Suprapubic skin (tissue), 4 donors: Measurements from ENCODE around the gene BPNT1. TPM values are rescaled to one million over a fixed set of nuclear protein-coding genes. Genes with fewer than 3 reads are reported as not detected.

Source experiments
- DNase-seq, 2 donors: peaks; one replicate each; pipeline ENCODE4 v3.0.0-alpha.2; 2019; ENCODE audit warnings: low spot score in 2 of 2
- H3K27ac ChIP-seq: fragments of 200-600 bp; sonication (generic); one replicate; pipeline ENCODE4 v1.5.1; 2019
- H3K27me3 ChIP-seq: fragments of 200-600 bp; sonication (generic); one replicate; pipeline ENCODE4 v1.5.1; 2019
- H3K36me3 ChIP-seq: fragments of 200-600 bp; sonication (generic); one replicate; pipeline ENCODE4 v1.5.1; 2019
- H3K4me1 ChIP-seq: fragments of 200-600 bp; sonication (generic); one replicate; pipeline ENCODE4 v1.5.1; 2019
- H3K4me3 ChIP-seq: fragments of 200-600 bp; sonication (generic); one replicate; pipeline ENCODE4 v1.5.1; 2019; ENCODE audit warnings: mild to moderate bottlenecking
- H3K9me3 ChIP-seq: fragments of 200-600 bp; sonication (generic); one replicate; pipeline ENCODE4 v1.5.1; 2019
- EP300 ChIP-seq: sonication (generic); formaldehyde crosslinking; IDR thresholded peaks from one replicate; pipeline ENCODE4 v1.6.1; 2017; ENCODE audit warnings: antibody characterized with exemption
- POLR2A ChIP-seq, 2 donors: fragments of 450-650 bp; IDR thresholded peaks; one replicate each; pipeline ENCODE4 v1.6.1; 2017; ENCODE audit warnings: antibody characterized with exemption in 2 of 2, mild to moderate bottlenecking in 2 of 2, moderate library complexity in 2 of 2
- POLR2AphosphoS5 ChIP-seq, 3 donors: sonication (generic); formaldehyde crosslinking; IDR thresholded peaks; one replicate each; pipeline ENCODE4 v1.6.1; 2017; ENCODE audit warnings: antibody characterized with exemption in 3 of 3
- WGBS: methylation state at CpG from one replicate; pipeline ENCODE4 v1.1.5; 2018; 5-methylcytosine and 5-hydroxymethylcytosine counted together
- total RNA-seq, 4 donors: library from RNA; depleted of rRNA; stranded (reverse); fragments of >200 nt; gene quantifications; one replicate each; pipeline ENCODE4 v1.1.0, GENCODE V29; 2016
- TF ChIP-seq, protein P1 (sequence below), 2 donors: fragments of 200-600 bp in 1 of 2; fragments of 450-650 bp in 1 of 2; sonication (generic) in 1 of 2; IDR thresholded peaks; one replicate each; pipeline ENCODE4 v1.5.1; 2016 to 2019; ENCODE audit warnings: antibody characterized with exemption in 2 of 2, mild to moderate bottlenecking in 1 of 2, moderate library complexity in 1 of 2

BPNT1 gene
- total RNA-seq, 4 donors from 2014 or later = 18.4 to 25.6 (median 20.2) TPM

DNA sequence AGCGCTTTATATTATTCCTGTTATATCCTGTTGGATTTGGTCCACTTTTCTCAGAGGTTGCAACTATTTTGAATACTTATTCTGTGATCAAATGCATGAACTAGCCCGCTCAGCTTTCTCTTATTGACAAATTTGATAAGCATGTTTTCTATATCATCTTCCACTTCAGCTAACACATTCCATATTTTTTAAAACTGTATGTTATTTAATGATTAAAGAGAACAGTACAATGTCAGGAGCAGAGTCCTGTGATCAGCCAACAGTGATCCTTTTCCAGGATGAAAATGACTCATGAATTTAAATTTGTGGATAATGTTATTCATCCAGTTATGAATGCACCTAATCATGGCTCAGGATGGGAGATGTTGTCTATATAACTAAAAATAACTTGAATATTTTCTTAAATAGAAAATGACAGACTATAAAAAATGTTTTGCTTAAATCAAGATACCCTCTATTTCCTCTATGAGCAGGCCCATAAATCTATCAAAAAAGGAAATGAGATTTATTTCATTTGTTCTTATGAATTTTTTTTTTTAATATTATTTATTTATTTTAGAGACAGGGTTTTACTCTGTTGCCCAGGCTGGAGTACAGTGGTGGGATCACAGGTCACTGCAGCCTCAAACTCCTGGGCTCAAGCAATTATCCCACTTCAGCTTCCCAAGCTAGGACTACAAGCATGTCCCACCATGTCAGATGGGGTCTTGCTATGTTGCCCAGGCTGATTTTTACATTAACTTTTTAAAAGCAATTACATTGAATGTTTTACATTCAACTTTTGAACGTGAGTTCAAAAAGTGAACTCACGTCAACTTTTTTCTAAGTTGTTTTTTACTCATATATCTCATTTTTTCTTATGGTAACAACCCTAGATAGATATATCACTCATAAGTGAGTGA is 12.5 kb downstream of the BPNT1 start:
- TF ChIP-seq POLR2AphosphoS5 (IDR thresholded peaks at IDR 0.05) = no peak
- no peak for TF ChIP-seq POLR2A (IDR thresholded peaks at IDR 0.05)
- TF ChIP-seq EP300 = no peak
- TF ChIP-seq, protein P1, sequence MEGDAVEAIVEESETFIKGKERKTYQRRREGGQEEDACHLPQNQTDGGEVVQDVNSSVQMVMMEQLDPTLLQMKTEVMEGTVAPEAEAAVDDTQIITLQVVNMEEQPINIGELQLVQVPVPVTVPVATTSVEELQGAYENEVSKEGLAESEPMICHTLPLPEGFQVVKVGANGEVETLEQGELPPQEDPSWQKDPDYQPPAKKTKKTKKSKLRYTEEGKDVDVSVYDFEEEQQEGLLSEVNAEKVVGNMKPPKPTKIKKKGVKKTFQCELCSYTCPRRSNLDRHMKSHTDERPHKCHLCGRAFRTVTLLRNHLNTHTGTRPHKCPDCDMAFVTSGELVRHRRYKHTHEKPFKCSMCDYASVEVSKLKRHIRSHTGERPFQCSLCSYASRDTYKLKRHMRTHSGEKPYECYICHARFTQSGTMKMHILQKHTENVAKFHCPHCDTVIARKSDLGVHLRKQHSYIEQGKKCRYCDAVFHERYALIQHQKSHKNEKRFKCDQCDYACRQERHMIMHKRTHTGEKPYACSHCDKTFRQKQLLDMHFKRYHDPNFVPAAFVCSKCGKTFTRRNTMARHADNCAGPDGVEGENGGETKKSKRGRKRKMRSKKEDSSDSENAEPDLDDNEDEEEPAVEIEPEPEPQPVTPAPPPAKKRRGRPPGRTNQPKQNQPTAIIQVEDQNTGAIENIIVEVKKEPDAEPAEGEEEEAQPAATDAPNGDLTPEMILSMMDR (IDR thresholded peaks at IDR 0.05) = no peak
- no peak for DNase-seq
- Histone ChIP-seq H3K9me3 (no peaks in the 10 kb centered on the region), H3K27ac (no peak overlapping the region), H3K27me3 (no peaks in the 10 kb centered on the region), H3K4me1 (no peaks in the 10 kb centered on the region), H3K4me3 (no peak overlapping the region), H3K36me3 (peaks cover 36% of the 10 kb centered on the region)
- 87% methylated on average over 4 of the region's 4 CpGs for WGBS

DNA sequence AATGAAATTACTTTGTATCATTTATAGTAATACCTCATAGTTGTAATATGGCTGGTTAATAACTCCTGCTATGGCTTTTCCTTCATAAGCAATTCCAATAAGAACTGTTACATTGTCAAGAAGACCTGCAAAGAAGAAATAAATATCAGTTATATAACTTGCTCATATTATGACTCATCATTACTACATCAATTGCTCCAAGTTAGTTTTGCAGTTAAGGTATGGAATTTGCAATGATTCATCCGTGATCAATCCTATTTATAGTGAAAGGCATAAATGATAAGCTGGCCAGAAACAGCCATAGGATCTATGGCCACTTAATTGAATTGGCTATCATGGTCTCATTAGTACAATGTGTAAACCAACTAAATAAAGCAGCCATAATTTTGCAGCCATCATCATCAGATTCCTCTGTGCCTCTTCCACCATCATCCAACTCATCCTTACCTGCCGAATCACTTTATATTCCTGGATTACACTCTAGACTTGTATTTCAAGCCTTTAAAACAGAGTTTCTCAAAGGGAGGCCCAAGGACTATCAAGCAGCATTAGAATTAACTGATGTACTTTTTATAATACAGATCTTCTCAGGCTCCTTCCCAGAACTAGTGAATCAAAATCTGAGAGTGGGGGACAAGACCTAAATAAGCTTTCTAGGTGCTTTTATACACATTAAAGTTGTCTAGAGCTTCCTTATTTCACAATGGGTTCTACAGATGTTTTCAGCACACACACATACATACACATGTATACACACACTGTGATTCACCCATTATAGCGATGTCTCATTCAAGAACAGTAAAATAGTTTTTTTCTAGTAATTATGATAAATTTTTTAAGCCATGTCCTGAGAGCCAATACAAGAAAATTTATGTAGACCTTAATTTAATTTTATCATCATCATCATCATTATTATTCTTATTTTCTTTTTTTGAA is 22.1 kb downstream of the BPNT1 start:
- peaks cover 64% of the 10 kb centered on the region for H3K36me3 ChIP-seq
- H3K9me3 ChIP-seq = no peaks in the 10 kb centered on the region
- no peak for DNase-seq
- H3K4me1 ChIP-seq = no peaks in the 10 kb centered on the region
- H3K4me3 ChIP-seq = no peak overlapping the region
- no peaks in the 10 kb centered on the region for H3K27me3 ChIP-seq
- TF ChIP-seq EP300 = no peak
- TF ChIP-seq, protein P1 (IDR thresholded peaks at IDR 0.05) = no peak
- TF ChIP-seq POLR2AphosphoS5 (IDR thresholded peaks at IDR 0.05) = no peak
- TF ChIP-seq POLR2A (IDR thresholded peaks at IDR 0.05) = no peak
- no peak overlapping the region for H3K27ac ChIP-seq
- 92% methylated on average over 3 of the region's 3 CpGs for WGBS

DNA sequence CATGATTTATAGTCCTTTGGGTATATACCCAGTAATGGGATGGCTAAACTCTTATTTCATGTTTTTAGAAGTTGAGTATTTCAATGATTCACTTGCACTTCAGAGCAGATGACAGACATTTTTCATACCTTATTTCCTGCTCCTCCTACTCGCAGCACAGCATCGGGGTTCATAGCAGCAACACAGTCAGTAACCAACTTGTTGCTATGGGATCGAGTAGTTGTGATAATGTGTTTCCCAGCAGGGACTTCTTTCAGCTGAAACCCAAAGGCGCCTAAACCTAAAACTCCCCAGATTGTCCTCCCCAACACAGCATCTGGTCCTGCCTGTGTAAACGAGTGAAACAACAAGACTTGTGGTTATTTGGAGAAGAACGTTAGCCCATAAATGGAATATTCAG is 27.0 kb downstream of the BPNT1 start:
- Histone ChIP-seq H3K9me3 (no peaks in the 10 kb centered on the region), H3K27ac (no peak overlapping the region), H3K36me3 (peaks cover 73% of the 10 kb centered on the region), H3K4me1 (no peaks in the 10 kb centered on the region), H3K27me3 (no peaks in the 10 kb centered on the region), H3K4me3 (no peak overlapping the region)
- no peak for DNase-seq
- no peak for TF ChIP-seq POLR2A (IDR thresholded peaks at IDR 0.05)
- TF ChIP-seq EP300 = no peak
- no peak for TF ChIP-seq POLR2AphosphoS5 (IDR thresholded peaks at IDR 0.05)
- TF ChIP-seq, protein P1 (IDR thresholded peaks at IDR 0.05) = no peak
- 98% methylated on average over 6 of the region's 6 CpGs for WGBS

DNA sequence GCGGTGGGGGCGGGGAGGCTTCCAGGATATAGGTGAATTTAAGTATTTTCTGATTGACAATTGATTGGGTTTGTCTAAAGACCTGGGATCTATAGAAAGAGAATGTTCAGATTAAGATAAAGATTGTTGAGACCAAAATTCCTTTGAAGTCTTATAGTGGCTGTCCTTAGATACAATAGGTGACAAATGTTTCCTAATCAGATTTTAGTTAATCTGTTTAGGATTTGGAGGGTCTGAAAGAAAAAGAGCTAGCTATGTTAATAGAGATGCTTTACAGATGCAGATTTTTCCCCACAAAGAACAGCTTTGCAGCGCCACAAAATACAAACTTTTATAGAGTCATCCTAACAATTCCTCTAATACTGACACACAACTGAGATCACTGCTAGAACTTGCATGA is 28.7 kb downstream of the BPNT1 start:
- Histone ChIP-seq H3K4me1 (no peaks in the 10 kb centered on the region), H3K36me3 (peaks cover 61% of the 10 kb centered on the region), H3K9me3 (no peaks in the 10 kb centered on the region), H3K27me3 (no peaks in the 10 kb centered on the region), H3K27ac (no peak overlapping the region), H3K4me3 (no peak overlapping the region)
- WGBS = 93% methylated on average over 3 of the region's 3 CpGs
- DNase-seq = no peak
- TF ChIP-seq EP300 (no peak), POLR2A (IDR thresholded peaks at IDR 0.05) (no peak), POLR2AphosphoS5 (IDR thresholded peaks at IDR 0.05) (no peak)
- TF ChIP-seq, protein P1 (IDR thresholded peaks at IDR 0.05) = no peak

DNA sequence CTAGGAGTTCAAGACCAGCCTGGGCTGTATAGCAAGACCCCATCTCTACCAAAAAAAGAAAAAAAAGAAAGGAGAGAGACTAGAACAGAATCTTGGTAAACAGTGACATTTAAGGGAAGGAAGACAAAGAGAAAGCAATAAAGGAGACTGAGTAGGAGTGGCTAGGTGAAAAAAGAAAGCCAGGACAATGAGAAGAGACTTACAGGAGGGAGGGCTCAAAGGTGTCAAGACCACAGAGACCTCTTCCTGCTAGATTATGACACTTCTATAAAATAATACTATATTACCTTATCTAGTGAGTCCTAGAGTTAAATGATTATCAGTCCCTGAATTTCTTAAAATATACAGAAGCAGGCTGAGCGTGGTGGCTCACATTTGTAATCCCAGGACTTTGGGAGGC is 33.2 kb downstream of the BPNT1 start:
- Histone ChIP-seq H3K27ac (no peak overlapping the region), H3K4me3 (no peak overlapping the region), H3K9me3 (no peaks in the 10 kb centered on the region), H3K27me3 (no peaks in the 10 kb centered on the region), H3K36me3 (peaks cover 34% of the 10 kb centered on the region), H3K4me1 (no peaks in the 10 kb centered on the region)
- TF ChIP-seq POLR2AphosphoS5 (IDR thresholded peaks at IDR 0.05) = no peak
- no peak for TF ChIP-seq EP300
- TF ChIP-seq, protein P1 (IDR thresholded peaks at IDR 0.05) = no peak
- TF ChIP-seq POLR2A (IDR thresholded peaks at IDR 0.05) = no peak
- no peak for DNase-seq
- WGBS = 92% methylated on average over 1 of the region's 1 CpG
